Stimulated activated CD8-positive, alpha-beta memory T cell treated with anti-CD3 and anti-CD28 coated beads, Interleukin-2, amount 100 ng/mL, for 48 hours (primary cell): ENCODE measurements around the gene LRP1-AS.

Experiments
- DNase-seq, 2 donors: peaks; one replicate each; pipeline ENCODE4 v3.0.0-alpha.2; 2020; ENCODE audit warnings: low read depth in 2 of 2

Gene LRP1-AS

GRCh38 chr12:57146961-57147944, at the start of gene LRP1-AS:
LRP1-AS (minus strand) TSS chr12:57147619.
- DNase-seq: no peak

- no peak for DNase-seq
Measured at GRCh38 chr12:57196956-57197355, 49.5 kb upstream of the LRP1-AS start.

- no peak for DNase-seq
Measured at GRCh38 chr12:57196439-57196838, 49.0 kb upstream of the LRP1-AS start.

GRCh38 chr12:57195611-57196371, 48.4 kb upstream of the LRP1-AS start:
- DNase-seq: no peak

GRCh38 chr12:57195186-57195585, 47.8 kb upstream of the LRP1-AS start:
- DNase-seq: no peak

- no peak for DNase-seq
Measured at GRCh38 chr12:57194253-57194652, 46.8 kb upstream of the LRP1-AS start.

- no peak for DNase-seq
Measured at GRCh38 chr12:57193706-57194245, 46.4 kb upstream of the LRP1-AS start.

- DNase-seq: no peak
Measured at GRCh38 chr12:57192920-57193319, 45.5 kb upstream of the LRP1-AS start.

- DNase-seq: no peak
Measured at GRCh38 chr12:57191410-57191809, 44.0 kb upstream of the LRP1-AS start.

GRCh38 chr12:57190821-57191220, 43.4 kb upstream of the LRP1-AS start:
- DNase-seq: no peak

- DNase-seq: no peak
Measured at GRCh38 chr12:57190037-57190436, 42.6 kb upstream of the LRP1-AS start.

- no peak for DNase-seq
Measured at GRCh38 chr12:57188090-57188425, 40.6 kb upstream of the LRP1-AS start.

- DNase-seq: no peak
Measured at GRCh38 chr12:57187222-57188089, 40.0 kb upstream of the LRP1-AS start.

- no peak for DNase-seq
Measured at GRCh38 chr12:57185906-57186508, 38.6 kb upstream of the LRP1-AS start.

GRCh38 chr12:57185403-57185802, 38.0 kb upstream of the LRP1-AS start:
- no peak for DNase-seq

GRCh38 chr12:57183939-57184725, 36.7 kb upstream of the LRP1-AS start:
- DNase-seq: no peak

- peak; percentile 52 to 73 for DNase-seq
Measured at GRCh38 chr12:57182918-57183575, 35.6 kb upstream of the LRP1-AS start.

GRCh38 chr12:57181561-57182155, 34.2 kb upstream of the LRP1-AS start:
- no peak for DNase-seq

- no peak for DNase-seq
Measured at GRCh38 chr12:57181072-57181471, 33.7 kb upstream of the LRP1-AS start.
